Ectodermal cell (in vitro differentiated cells): Measurements from ENCODE around the gene SLC9C2.

Source experiments
- H3K27ac ChIP-seq: 2 replicates; pipeline ENCODE4 v1.7.0; 2013; ENCODE audit warnings: mild to moderate bottlenecking, low read depth, low read length; ENCODE audit not compliant: insufficient read depth, poor library complexity, severe bottlenecking
- H3K27me3 ChIP-seq: 2 replicates; pipeline ENCODE4 v1.7.0; 2013; ENCODE audit warnings: mild to moderate bottlenecking, low read length; ENCODE audit not compliant: insufficient read depth, control insufficient read depth, poor library complexity, severe bottlenecking
- H3K36me3 ChIP-seq: one replicate; pipeline ENCODE4 v1.7.0; 2013; ENCODE audit warnings: low read length; ENCODE audit not compliant: control insufficient read depth, insufficient read depth
- H3K4me1 ChIP-seq: one replicate; pipeline ENCODE4 v1.7.0; 2013; ENCODE audit warnings: low read length; ENCODE audit not compliant: control insufficient read depth, insufficient read depth
- H3K4me3 ChIP-seq: 2 replicates; pipeline ENCODE4 v1.7.0; 2013; ENCODE audit warnings: low read depth, low read length, control low read depth; ENCODE audit not compliant: insufficient read depth
- H3K9me3 ChIP-seq: 2 replicates; pipeline ENCODE4 v1.7.0; 2013; ENCODE audit warnings: mild to moderate bottlenecking, low read length, moderate library complexity; ENCODE audit not compliant: control insufficient read depth
- WGBS, 2 experiments: methylation state at CpG; one replicate each; pipeline ENCODE4 v1.1.7; 2013; ENCODE audit warnings: missing lambda C conversion rate in 2 of 2; 5-methylcytosine and 5-hydroxymethylcytosine counted together

The SLC9C2 gene

DNA sequence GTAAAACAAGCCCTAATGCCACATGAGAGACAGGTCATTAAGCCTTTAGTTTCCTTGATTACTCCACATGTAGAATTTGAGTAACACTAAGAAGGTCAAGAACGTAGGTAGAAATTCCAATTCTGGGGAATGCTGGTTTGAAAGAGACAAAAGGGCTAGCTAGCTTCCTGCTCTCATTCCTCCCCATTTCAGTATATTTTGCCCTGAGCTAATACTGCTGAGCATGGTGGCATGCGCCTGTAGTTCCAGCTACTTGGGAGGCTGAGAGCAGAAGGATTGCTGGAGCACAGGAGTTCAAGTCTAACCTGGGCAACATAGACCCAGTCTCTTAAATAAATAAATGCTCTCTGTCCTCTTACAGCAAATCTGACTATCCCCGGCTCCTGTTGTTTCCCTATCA lies 112.9 kb downstream of the SLC9C2 start:
- no peaks in the 10 kb centered on the region for H3K4me1 ChIP-seq
- H3K27ac ChIP-seq: no peak overlapping the region
- H3K36me3 ChIP-seq: peaks cover 37% of the 10 kb centered on the region
- no peak overlapping the region for H3K4me3 ChIP-seq
- H3K9me3 ChIP-seq: no peaks in the 10 kb centered on the region
- WGBS, 2 experiments: 91 to 96% methylated on average over 3 of the region's 3 CpGs
- H3K27me3 ChIP-seq: no peaks in the 10 kb centered on the region

- Histone ChIP-seq H3K27ac (no peak overlapping the region), H3K27me3 (no peaks in the 10 kb centered on the region), H3K9me3 (no peaks in the 10 kb centered on the region), H3K36me3 (peaks cover 45% of the 10 kb centered on the region), H3K4me1 (no peaks in the 10 kb centered on the region), H3K4me3 (no peak overlapping the region)
- WGBS, 2 experiments: 80 to 92% methylated on average over 5 of the region's 5 CpGs
Measured at GRCh38 chr1:173489149-173489600, 113.7 kb downstream of the SLC9C2 start.

- Histone ChIP-seq H3K9me3 (no peaks in the 10 kb centered on the region), H3K4me3 (no peak overlapping the region), H3K27me3 (no peaks in the 10 kb centered on the region), H3K4me1 (no peaks in the 10 kb centered on the region), H3K36me3 (peaks cover 53% of the 10 kb centered on the region), H3K27ac (no peak overlapping the region)
- WGBS, 2 experiments: 96 to 100% methylated on average over 2 of the region's 2 CpGs
Measured at GRCh38 chr1:173488001-173488400, 114.9 kb downstream of the SLC9C2 start.

- Histone ChIP-seq H3K9me3 (no peaks in the 10 kb centered on the region), H3K36me3 (peaks cover 75% of the 10 kb centered on the region), H3K4me3 (no peak overlapping the region), H3K27ac (no peak overlapping the region), H3K27me3 (no peaks in the 10 kb centered on the region), H3K4me1 (no peaks in the 10 kb centered on the region)
- WGBS, 2 experiments: 95 to 97% methylated on average over 7 of the region's 7 CpGs
Measured at GRCh38 chr1:173485401-173485800, 117.5 kb downstream of the SLC9C2 start.

DNA sequence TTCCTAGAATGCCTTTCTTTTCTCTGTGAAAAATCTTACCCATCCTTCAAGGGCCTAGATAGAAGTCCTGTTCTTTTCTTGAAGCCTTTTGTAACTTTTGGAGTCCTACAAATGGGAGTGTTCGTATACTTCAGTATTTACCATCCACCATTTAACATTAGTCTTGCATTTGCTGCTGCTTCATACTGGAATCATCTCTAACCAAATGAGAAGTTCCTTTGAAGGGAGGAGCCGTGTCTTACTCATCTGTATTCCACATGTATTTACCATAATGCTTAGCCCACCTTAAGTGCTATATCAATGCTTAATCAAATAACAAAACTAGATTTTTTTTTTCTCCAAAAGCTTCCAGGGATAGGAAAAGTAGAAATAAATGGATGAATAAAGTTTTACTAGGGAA lies 118.6 kb downstream of the SLC9C2 start:
- no peak overlapping the region for H3K27ac ChIP-seq
- peaks cover 79% of the 10 kb centered on the region for H3K36me3 ChIP-seq
- WGBS, 2 experiments: 88 to 92% methylated on average over 2 of the region's 2 CpGs
- H3K9me3 ChIP-seq: no peaks in the 10 kb centered on the region
- H3K27me3 ChIP-seq: no peaks in the 10 kb centered on the region
- peaks cover 11% of the 10 kb centered on the region for H3K4me1 ChIP-seq
- H3K4me3 ChIP-seq: no peak overlapping the region

DNA sequence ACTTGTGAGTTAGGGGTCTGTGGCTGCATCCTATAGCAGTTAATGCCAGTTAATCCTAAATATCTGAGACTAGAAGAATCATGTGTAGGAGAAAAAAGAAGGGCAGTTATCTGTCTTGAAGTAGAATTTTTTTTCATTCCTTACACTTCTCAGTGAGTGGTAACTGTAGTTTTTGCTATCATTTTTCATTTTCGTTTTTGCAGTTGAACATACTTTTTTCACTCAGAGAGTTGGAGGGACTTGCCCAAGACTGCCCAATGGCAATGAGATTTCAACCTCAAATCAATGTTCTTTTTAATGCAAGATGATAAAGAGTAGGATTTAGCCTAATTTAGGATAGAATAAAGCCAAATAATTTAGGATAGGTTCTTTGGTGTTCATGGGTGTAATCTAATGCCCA lies 120.2 kb downstream of the SLC9C2 start:
- Histone ChIP-seq H3K36me3 (peaks cover 68% of the 10 kb centered on the region), H3K4me1 (peaks cover 16% of the 10 kb centered on the region), H3K9me3 (no peaks in the 10 kb centered on the region), H3K27ac (no peak overlapping the region), H3K27me3 (no peaks in the 10 kb centered on the region), H3K4me3 (no peak overlapping the region)
- 97 to 100% methylated on average over 1 of the region's 1 CpG for WGBS, 2 experiments

DNA sequence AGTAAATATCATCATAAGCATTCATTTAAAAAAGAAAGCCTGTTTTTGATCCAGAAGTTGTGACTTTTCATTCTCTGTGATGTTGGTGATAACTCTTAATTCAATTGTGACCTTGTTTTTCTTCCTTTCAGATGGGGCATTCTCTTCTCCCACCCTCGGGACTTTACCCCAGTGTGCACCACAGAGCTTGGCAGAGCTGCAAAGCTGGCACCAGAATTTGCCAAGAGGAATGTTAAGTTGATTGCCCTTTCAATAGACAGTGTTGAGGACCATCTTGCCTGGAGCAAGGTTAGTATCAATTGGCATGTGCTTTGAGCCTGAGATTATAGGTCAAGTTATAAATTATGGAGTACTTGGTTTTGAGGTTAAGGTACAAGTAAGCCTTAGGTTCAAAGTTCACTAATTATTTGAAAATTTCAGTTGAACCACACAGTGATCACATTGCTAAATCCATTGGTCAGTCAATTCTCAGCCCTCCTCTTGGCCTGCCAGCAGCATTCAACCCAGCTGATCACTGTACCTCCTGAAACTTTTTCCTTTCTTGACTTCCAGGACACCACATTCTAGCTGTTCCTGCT lies 121.6 kb downstream of the SLC9C2 start:
- WGBS, 2 experiments: 90 to 95% methylated on average over 1 of the region's 1 CpG
- H3K4me1 ChIP-seq: peaks cover 16% of the 10 kb centered on the region
- H3K4me3 ChIP-seq: no peak overlapping the region
- no peaks in the 10 kb centered on the region for H3K27me3 ChIP-seq
- no peaks in the 10 kb centered on the region for H3K9me3 ChIP-seq
- peaks cover 56% of the 10 kb centered on the region for H3K36me3 ChIP-seq
- H3K27ac ChIP-seq: no peak overlapping the region

DNA sequence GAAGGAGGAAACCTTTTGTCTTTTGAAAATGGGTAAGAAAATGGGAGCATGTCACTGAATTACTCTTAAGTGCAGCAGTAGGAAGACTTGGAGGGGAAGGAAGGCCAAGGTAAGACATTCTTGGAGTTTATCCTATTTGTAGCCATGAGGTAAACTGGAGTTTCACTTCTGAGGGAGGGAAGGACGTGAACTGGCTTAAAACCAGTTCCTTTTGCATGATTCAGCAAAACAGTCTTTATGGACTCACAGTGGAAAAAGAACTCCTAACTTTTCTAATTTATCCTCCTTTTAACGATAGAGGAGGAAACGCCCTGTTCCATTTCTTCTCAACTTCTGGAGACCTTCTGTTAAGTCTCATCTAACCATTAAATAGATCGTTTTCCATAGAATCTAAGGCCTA lies 123.2 kb downstream of the SLC9C2 start:
- no peaks in the 10 kb centered on the region for H3K9me3 ChIP-seq
- no peaks in the 10 kb centered on the region for H3K27me3 ChIP-seq
- peaks cover 40% of the 10 kb centered on the region for H3K36me3 ChIP-seq
- WGBS, 2 experiments: 88 to 90% methylated on average over 3 to 4 of the region's 4 CpGs
- peaks cover 16% of the 10 kb centered on the region for H3K4me1 ChIP-seq
- no peak overlapping the region for H3K27ac ChIP-seq
- H3K4me3 ChIP-seq: peak overlapping the region; percentile 65

DNA sequence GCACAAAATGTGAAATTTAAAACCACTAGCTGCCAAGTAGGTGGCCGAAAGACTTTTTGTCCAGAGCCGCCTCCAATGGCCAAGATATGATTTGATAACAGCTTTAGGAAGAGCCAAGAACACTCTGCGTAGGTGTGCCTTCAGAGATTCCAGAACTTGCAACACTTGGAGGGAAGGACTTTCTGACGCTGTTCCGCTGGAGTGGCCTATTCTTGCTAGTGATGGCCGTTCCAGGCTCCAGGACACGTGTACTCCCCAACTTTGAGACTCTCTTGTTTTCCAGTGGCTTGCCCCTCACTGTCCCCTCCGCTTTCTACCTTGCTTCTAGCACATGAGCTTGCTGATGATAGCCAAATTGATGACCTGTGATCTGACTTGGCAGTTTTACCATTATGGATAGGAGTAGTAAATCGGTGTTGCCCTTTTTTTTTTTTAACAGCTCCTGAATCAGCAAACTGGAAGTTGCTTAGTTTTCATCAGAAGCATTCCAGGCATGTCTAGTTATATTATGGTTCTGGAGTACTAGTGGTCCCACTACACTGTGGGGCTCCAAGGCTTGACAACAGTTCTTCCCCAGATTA lies 124.7 kb downstream of the SLC9C2 start:
- WGBS, 2 experiments: 5% methylated on average over 9 of the region's 9 CpGs
- H3K4me3 ChIP-seq: peak overlapping the region; percentile 65
- peaks cover 29% of the 10 kb centered on the region for H3K36me3 ChIP-seq
- no peaks in the 10 kb centered on the region for H3K27me3 ChIP-seq
- H3K27ac ChIP-seq: peak overlapping the region; percentile 92
- H3K9me3 ChIP-seq: no peaks in the 10 kb centered on the region
- H3K4me1 ChIP-seq: peaks cover 16% of the 10 kb centered on the region

DNA sequence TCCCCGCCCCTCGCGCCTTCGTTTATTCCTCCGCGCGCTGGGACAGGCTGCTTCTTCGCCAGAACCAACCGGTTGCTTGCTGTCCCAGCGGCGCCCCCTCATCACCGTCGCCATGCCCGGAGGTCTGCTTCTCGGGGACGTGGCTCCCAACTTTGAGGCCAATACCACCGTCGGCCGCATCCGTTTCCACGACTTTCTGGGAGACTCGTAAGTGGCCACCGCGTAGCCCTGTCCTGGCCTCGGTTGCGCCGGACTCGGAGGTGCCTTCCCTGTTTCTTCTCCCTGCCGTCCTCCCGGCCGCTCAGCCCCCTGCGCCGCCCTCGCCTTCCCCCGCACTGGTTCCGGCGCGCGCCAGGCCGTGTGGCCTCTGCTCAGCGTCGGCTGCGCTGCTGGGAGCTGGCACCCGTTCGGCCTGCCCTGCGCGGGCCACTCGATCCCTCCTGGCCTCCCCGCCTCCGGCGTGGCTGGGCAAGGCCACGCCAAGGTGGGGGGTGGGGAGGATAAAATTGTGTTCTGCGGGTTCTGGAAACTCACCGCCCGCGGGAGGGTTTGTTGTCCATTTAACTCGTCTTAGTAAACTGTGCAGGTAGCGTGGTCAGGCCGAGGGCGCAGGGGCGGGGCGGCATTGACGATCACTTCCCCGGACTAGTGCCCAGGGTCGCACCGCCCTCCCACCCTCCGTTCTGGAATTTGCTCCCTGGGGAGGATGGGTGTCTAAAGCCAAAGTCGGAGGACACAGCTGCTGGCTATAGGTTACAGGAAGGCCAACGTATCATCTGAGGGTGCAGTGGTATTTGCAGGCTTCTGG lies 125.4 kb downstream of the SLC9C2 start, which contains the start of gene PRDX6:
Gene PRDX6, plus strand, starts transcription at position 50 of the 808 bp plus-strand sequence. Its CDS starts 63 bp downstream, at position 113.
- Histone ChIP-seq H3K36me3 (peaks cover 22% of the 10 kb centered on the region), H3K27ac (peak within 1 kb of the TSS; percentile 92), H3K4me1 (peaks cover 16% of the 10 kb centered on the region), H3K27me3 (no peaks in the 10 kb centered on the region), H3K4me3 (peak within 1 kb of the TSS; percentile 87), H3K9me3 (no peaks in the 10 kb centered on the region)
- 0% methylated on average over 69 of the region's 69 CpGs for WGBS, 2 experiments
